Occipital lobe (tissue), 2 donors: ENCODE measurements around the gene MPDZ. TPM values are rescaled to one million over a fixed set of nuclear protein-coding genes. Genes with fewer than 3 reads are reported as not detected.

Experiments
- DNase-seq: peaks from one replicate; lab custom pipeline; 2025; lab: John Stamatoyannopoulos, UW
- total RNA-seq: library from RNA; depleted of rRNA; stranded (reverse); fragments of >200 nt; gene quantifications from one replicate; pipeline ENCODE4 v1.2.3, GENCODE V29; 2014

MPDZ gene
- total RNA-seq, 1 donor from 2014 or later = 40.4 TPM

GRCh38 chr9:13179257-13179656 is 100.2 kb downstream of the MPDZ start:
- no peak for DNase-seq

GRCh38 chr9:13175732-13176131 is 103.8 kb downstream of the MPDZ start:
- DNase-seq = no peak

GRCh38 chr9:13174906-13175639 is 104.4 kb downstream of the MPDZ start:
- no peak for DNase-seq

GRCh38 chr9:13173553-13173952 is 105.9 kb downstream of the MPDZ start:
- no peak for DNase-seq

GRCh38 chr9:13171261-13171660 is 108.2 kb downstream of the MPDZ start:
- DNase-seq = no peak

GRCh38 chr9:13166996-13167395 is 112.5 kb downstream of the MPDZ start:
- DNase-seq = no peak

GRCh38 chr9:13165956-13166355 is 113.5 kb downstream of the MPDZ start:
- no peak for DNase-seq

- DNase-seq = no peak
Observed at GRCh38 chr9:13165236-13165945, 114.1 kb downstream of the MPDZ start.

GRCh38 chr9:13163946-13164345 is 115.5 kb downstream of the MPDZ start:
- DNase-seq = no peak

GRCh38 chr9:13163287-13163686 is 116.2 kb downstream of the MPDZ start:
- DNase-seq = no peak

GRCh38 chr9:13160051-13160450 is 119.4 kb downstream of the MPDZ start:
- DNase-seq = no peak

GRCh38 chr9:13158986-13159385 is 120.5 kb downstream of the MPDZ start:
- no peak for DNase-seq

GRCh38 chr9:13151489-13151888 is 128.0 kb downstream of the MPDZ start:
- DNase-seq = no peak

GRCh38 chr9:13149454-13149853 is 130.0 kb downstream of the MPDZ start:
- DNase-seq = no peak

GRCh38 chr9:13146840-13147239 is 132.7 kb downstream of the MPDZ start:
- DNase-seq = no peak

GRCh38 chr9:13145340-13145739 is 134.2 kb downstream of the MPDZ start:
- DNase-seq = no peak

GRCh38 chr9:13144166-13144775 is 135.2 kb downstream of the MPDZ start:
- DNase-seq = no peak

GRCh38 chr9:13143281-13143680 is 136.2 kb downstream of the MPDZ start:
- DNase-seq = no peak

GRCh38 chr9:13142776-13143175 is 136.7 kb downstream of the MPDZ start:
- DNase-seq = no peak

- no peak for DNase-seq
Observed at GRCh38 chr9:13141629-13142028, 137.9 kb downstream of the MPDZ start.

GRCh38 chr9:13140843-13141592 is 138.5 kb downstream of the MPDZ start:
- DNase-seq = no peak

GRCh38 chr9:13139641-13140171 is 139.8 kb downstream of the MPDZ start:
- peak; percentile 13 for DNase-seq
